ENCODE data around the gene MYH13. TPM values are rescaled to one million over a fixed set of nuclear protein-coding genes. Genes with fewer than 3 reads are reported as not detected.

The MYH13 gene
- polyA plus RNA-seq, 1 of the 3 experiments (the other 2 are of a cell fraction), result not detected

- CTCF ChIA-PET, result no interaction called here
- WGBS (ENCODE audit: low lambda C conversion rate), result 0% methylated on average over 1 of the region's 1 CpG
Observed at GRCh38 chr17:10280068-10280467, 92.7 kb downstream of the MYH13 start.

More at GRCh38 chr17:10280068-10280467, 92.7 kb downstream of the MYH13 start:
- no peaks in the 10 kb centered on the region for H3K4me1 ChIP-seq (ENCODE audit: control insufficient read depth in 1 of 2, insufficient read depth in 2 of 2, low read depth in 1 of 2, low read length in 1 of 2)
- peaks cover 9% of the 10 kb centered on the region; the same call in 1 of the 2 replicates for H3K27me3 ChIP-seq (ENCODE audit: insufficient read depth)
- no peak overlapping the region for H3K4me3 ChIP-seq (ENCODE audit: low read depth in 2 of 2, low read length in 1 of 2)
- H3K9me3 ChIP-seq, result no peaks in the 10 kb centered on the region
- H3K9me2 ChIP-seq, result no peaks in the 10 kb centered on the region
- H3K9ac ChIP-seq, result no peak overlapping the region
- H4K20me1 ChIP-seq (ENCODE audit: insufficient read depth), result no peaks in the 10 kb centered on the region
- H3K27ac ChIP-seq (ENCODE audit: low read depth in 2 of 2, low read length in 1 of 2), result no peak overlapping the region
- no peak overlapping the region for H2AFZ ChIP-seq (ENCODE audit: low read depth)
- H3K4me2 ChIP-seq, result no peak overlapping the region
- H3K79me2 ChIP-seq (ENCODE audit: insufficient read depth), result no peaks in the 10 kb centered on the region
- H3F3A ChIP-seq (replicated peaks; ENCODE audit: insufficient read depth), result no peaks in the 10 kb centered on the region
- H3K36me3 ChIP-seq (replicated peaks in 1 of 2; ENCODE audit: control insufficient read depth in 1 of 2, insufficient read depth in 2 of 2, low read length in 1 of 2), result no peaks in the 10 kb centered on the region
- POLR2A ChIA-PET, result no interaction called here
- DNase-seq, result no peak
- TF ChIP-seq SIN3A (IDR thresholded peaks at IDR 0.05; ENCODE audit: borderline replicate concordance, low read depth, low read length), result no peak
- TF ChIP-seq IRF3 (IDR thresholded peaks at IDR 0.05; ENCODE audit: low read depth, low read length), result no peak
- TF ChIP-seq FOSL2 (IDR thresholded peaks at IDR 0.05; ENCODE audit: borderline replicate concordance, low read depth), result no peak
- no peak for TF ChIP-seq REST (IDR thresholded peaks at IDR 0.05; ENCODE audit: low read depth, low read length)
- no peak for TF ChIP-seq NRF1 (IDR thresholded peaks at IDR 0.05; ENCODE audit: low read depth, low read length)
- TF ChIP-seq PBX3 (IDR thresholded peaks at IDR 0.05), result no peak
- TF ChIP-seq USF2 (IDR thresholded peaks at IDR 0.05; ENCODE audit: borderline replicate concordance, low read depth, low read length), result no peak
- TF ChIP-seq GATA2 (CRISPR knock-in tag; IDR thresholded peaks at IDR 0.05), result no peak
- TF ChIP-seq TEAD4 (IDR thresholded peaks at IDR 0.05; ENCODE audit: borderline replicate concordance, insufficient read depth), result no peak
- TF ChIP-seq SMC3 (IDR thresholded peaks at IDR 0.05; ENCODE audit: low read depth, low read length), result no peak
- TF ChIP-seq NFIC (IDR thresholded peaks at IDR 0.05; ENCODE audit: borderline replicate concordance), result no peak

All from SK-N-SH (cell line).